A673 (cell line): ENCODE data around the gene WFS1. TPM values are rescaled to one million over a fixed set of nuclear protein-coding genes. Genes with fewer than 3 reads are reported as not detected.

ENCODE experiments used
- BruUV-seq: library from RNA; stranded (reverse); fragments of 400-500 nt; replicated peaks from 2 replicates; lab custom pipeline; 2021; lab: Mats Ljungman, UMichigan
- CTCF ChIA-PET: fragments of 300-600 bp; sonication (Branson Sonifier 250); formaldehyde crosslinking; loops from one replicate; lab custom pipeline; 2022; ENCODE audit warnings: antibody characterized with exemption; lab: Charles Lee
- POLR2A ChIA-PET: fragments of 300-600 bp; sonication (Branson Sonifier 250); formaldehyde crosslinking; loops from one replicate; lab custom pipeline; 2022; ENCODE audit warnings: antibody characterized with exemption; ENCODE audit not compliant: low non-redundant PET; lab: Charles Lee
- DNase-seq: peaks from one replicate; pipeline ENCODE4 v3.0.0-alpha.2; 2015; ENCODE audit warnings: low spot score
- H3K27ac ChIP-seq: fragments of 200-600 bp; sonication (generic); 2 replicates; pipeline ENCODE4 v1.5.1; 2016; ENCODE audit warnings: mixed run types, low read depth, mild to moderate bottlenecking, mixed read lengths, antibody characterized with exemption, low read length; ENCODE audit not compliant: poor library complexity, severe bottlenecking
- H3K27me3 ChIP-seq: fragments of 200-600 bp; sonication (generic); replicated peaks from 2 replicates; pipeline ENCODE4 v1.6.1; 2017; ENCODE audit warnings: mixed run types, low read depth, mild to moderate bottlenecking, mixed read lengths, antibody characterized with exemption, low read length; ENCODE audit not compliant: insufficient read depth, poor library complexity
- H3K36me3 ChIP-seq: fragments of 200-600 bp; sonication (generic); 2 replicates; pipeline ENCODE4 v1.6.1; 2016; ENCODE audit warnings: mixed run types, mild to moderate bottlenecking, mixed read lengths, antibody characterized with exemption, low read length; ENCODE audit not compliant: insufficient read depth, poor library complexity, severe bottlenecking
- H3K4me1 ChIP-seq: fragments of 200-600 bp; sonication (generic); 2 replicates; pipeline ENCODE4 v1.6.1; 2017; ENCODE audit warnings: mixed run types, mild to moderate bottlenecking, mixed read lengths, antibody characterized with exemption, low read length; ENCODE audit not compliant: insufficient read depth, poor library complexity, severe bottlenecking
- H3K4me3 ChIP-seq: fragments of 200-600 bp; sonication (generic); 2 replicates; pipeline ENCODE4 v1.5.1; 2016; ENCODE audit warnings: low read depth, mixed run types, mild to moderate bottlenecking, mixed read lengths, low read length; ENCODE audit not compliant: poor library complexity, severe bottlenecking
- H3K9me3 ChIP-seq: fragments of 200-600 bp; sonication (generic); 2 replicates; pipeline ENCODE4 v1.6.1; 2016; ENCODE audit warnings: mixed run types, low read depth, mild to moderate bottlenecking, mixed read lengths, antibody characterized with exemption, low read length; ENCODE audit not compliant: poor library complexity, severe bottlenecking
- CTCF ChIP-seq: fragments of 300-800, 200-600 bp; sonication (generic); conservative IDR thresholded peaks from 2 replicates; pipeline ENCODE4 v1.5.1; 2017; ENCODE audit warnings: low read depth, mild to moderate bottlenecking, antibody characterized with exemption, low read length, moderate library complexity, mixed read lengths
- EZH2 ChIP-seq: fragments of 200-600 bp; sonication (generic); IDR thresholded peaks from 2 replicates; pipeline ENCODE4 v1.6.1; 2017; ENCODE audit warnings: borderline replicate concordance, low read depth, mild to moderate bottlenecking, mixed read lengths, antibody characterized with exemption, low read length; ENCODE audit not compliant: poor library complexity, severe bottlenecking
- intact Hi-C: fragments of 100-400 bp; cut with micrococcal nuclease; formaldehyde crosslinking; loops from one replicate; pipeline ENCODE4 v1.10.0; 2022; ENCODE audit not compliant: unreplicated experiment
- total RNA-seq: library from RNA; stranded (reverse); gene quantifications from 2 replicates; pipeline ENCODE4 v1.2.3, GENCODE V29; 2021

WFS1 gene
- total RNA-seq, 1 experiment from 2014 or later, result 14.0 TPM

- H3K4me3 ChIP-seq, result no peak overlapping the region
- no peak overlapping the region for H3K27ac ChIP-seq
- POLR2A ChIA-PET, result no interaction called here
- no peak for TF ChIP-seq CTCF
- TF ChIP-seq EZH2, result no peak
- no peak for DNase-seq
- H3K36me3 ChIP-seq, result no peaks in the 10 kb centered on the region
- BruUV-seq, result no TSS peak
- no peaks in the 10 kb centered on the region for H3K9me3 ChIP-seq
- CTCF ChIA-PET, result no interaction called here
- peaks cover 13% of the 10 kb centered on the region for H3K4me1 ChIP-seq
- peaks cover 14% of the 10 kb centered on the region for H3K27me3 ChIP-seq
- intact Hi-C loops, result no loop called here
Measured at GRCh38 chr4:6321361-6321760, 51.7 kb downstream of the WFS1 start.

- peaks cover 13% of the 10 kb centered on the region for H3K4me1 ChIP-seq
- no peak for DNase-seq
- H3K27ac ChIP-seq, result no peak overlapping the region
- ChIA-PET CTCF (no interaction called here), POLR2A (no interaction called here)
- no TSS peak for BruUV-seq
- H3K4me3 ChIP-seq, result no peak overlapping the region
- TF ChIP-seq EZH2 (no peak), CTCF (no peak)
- no peaks in the 10 kb centered on the region for H3K9me3 ChIP-seq
- intact Hi-C loops, result no loop called here
- H3K27me3 ChIP-seq, result peaks cover 12% of the 10 kb centered on the region
- no peaks in the 10 kb centered on the region for H3K36me3 ChIP-seq
Measured at GRCh38 chr4:6322067-6322760, 52.6 kb downstream of the WFS1 start.

GRCh38 chr4:6322761-6323566 lies 53.3 kb downstream of the WFS1 start:
- Histone ChIP-seq H3K9me3 (no peaks in the 10 kb centered on the region), H3K27me3 (peaks cover 6% of the 10 kb centered on the region), H3K4me3 (no peak overlapping the region), H3K4me1 (peaks cover 13% of the 10 kb centered on the region), H3K36me3 (no peaks in the 10 kb centered on the region), H3K27ac (no peak overlapping the region)
- CTCF ChIA-PET, result no interaction called here
- POLR2A ChIA-PET, result no interaction called here
- TF ChIP-seq CTCF, result no peak
- no peak for TF ChIP-seq EZH2
- BruUV-seq, result no TSS peak
- DNase-seq, result no peak
- intact Hi-C loops, result no loop called here
